IMR-90 (cell line): ENCODE data around the gene ADAMTSL5. TPM values are rescaled to one million over a fixed set of nuclear protein-coding genes. Genes with fewer than 3 reads are reported as not detected.

Experiments
- ATAC-seq: fragments of 200-7000 bp; cut with Tn5 transposase; 2 replicates; pipeline ENCODE4 v1.9.1; 2020; ENCODE audit warnings: low read depth, mild to moderate bottlenecking, moderate library complexity
- BruUV-seq: library from RNA; stranded (reverse); fragments of 400-500 nt; replicated peaks from 2 replicates; lab custom pipeline; 2021; lab: Mats Ljungman, UMichigan
- CTCF ChIA-PET: fragments of 300-600 bp; formaldehyde crosslinking; extraction: SDS; loops from one replicate; lab custom pipeline; 2021; ENCODE audit warnings: antibody characterized with exemption; lab: Yijun Ruan, JAX
- POLR2A ChIA-PET: fragments of 300-600 bp; sonication (Branson Sonifier 250); formaldehyde crosslinking; loops from one replicate; lab custom pipeline; 2022; ENCODE audit warnings: antibody characterized with exemption; ENCODE audit not compliant: unreplicated experiment; lab: Charles Lee
- DNase-seq: peaks from one replicate; pipeline ENCODE4 v3.0.0; 2013
- H2AFZ ChIP-seq: replicated peaks from 2 replicates; pipeline ENCODE3; 2013; ENCODE audit warnings: low read length, mild to moderate bottlenecking; ENCODE audit not compliant: poor library complexity
- H2AK5ac ChIP-seq: 2 replicates; pipeline ENCODE4 v1.6.1; 2013; ENCODE audit warnings: low read depth, low read length, inconsistent platforms
- H2AK9ac ChIP-seq: replicated peaks from 2 replicates; pipeline ENCODE3; 2013; ENCODE audit warnings: mild to moderate bottlenecking, low read depth, low read length, moderate library complexity; ENCODE audit not compliant: poor library complexity
- H2BK120ac ChIP-seq: 2 replicates; pipeline ENCODE4 v1.6.1; 2013; ENCODE audit warnings: low read depth, low read length, inconsistent platforms
- H2BK15ac ChIP-seq: 3 replicates; pipeline ENCODE4 v1.6.1; 2013; ENCODE audit warnings: low read depth, low read length, inconsistent platforms
- H2BK20ac ChIP-seq: 2 replicates; pipeline ENCODE4 v1.6.1; 2013; ENCODE audit warnings: low read depth, mild to moderate bottlenecking, inconsistent platforms, low read length, moderate library complexity
- H2BK5ac ChIP-seq: 2 replicates; pipeline ENCODE4 v1.6.1; 2013; ENCODE audit warnings: mild to moderate bottlenecking, low read depth, low read length, inconsistent platforms; ENCODE audit not compliant: poor library complexity, severe bottlenecking
- H3K14ac ChIP-seq: replicated peaks from 2 replicates; pipeline ENCODE4 v1.6.1; 2013; ENCODE audit warnings: low read depth, low read length, inconsistent platforms
- H3K18ac ChIP-seq: 2 replicates; pipeline ENCODE4 v1.6.1; 2013; ENCODE audit warnings: low read depth, low read length, control low read depth
- H3K23ac ChIP-seq: 2 replicates; pipeline ENCODE4 v1.6.1; 2013; ENCODE audit warnings: low read depth, low read length, inconsistent platforms
- H3K27ac ChIP-seq: 2 replicates; pipeline ENCODE4 v1.5.1; 2013; ENCODE audit warnings: mild to moderate bottlenecking, control low read depth, low read length; ENCODE audit not compliant: insufficient read depth
- H3K27me3 ChIP-seq: 2 replicates; pipeline ENCODE4 v1.6.1; 2013; ENCODE audit warnings: low read length; ENCODE audit not compliant: control insufficient read depth, insufficient read depth
- H3K36me3 ChIP-seq: 2 replicates; pipeline ENCODE4 v1.6.1; 2013; ENCODE audit warnings: low read length, mixed read lengths; ENCODE audit not compliant: control insufficient read depth, insufficient read depth
- H3K4ac ChIP-seq: 2 replicates; pipeline ENCODE4 v1.6.1; 2013; ENCODE audit warnings: low read depth, low read length, inconsistent platforms
- H3K4me1 ChIP-seq: 2 replicates; pipeline ENCODE4 v1.6.1; 2013; ENCODE audit warnings: low read length, mixed read lengths; ENCODE audit not compliant: control insufficient read depth, insufficient read depth
- H3K4me2 ChIP-seq: 2 replicates; pipeline ENCODE4 v1.6.1; 2013; ENCODE audit warnings: low read depth, mild to moderate bottlenecking, control low read depth, low read length, moderate library complexity
- H3K4me3 ChIP-seq: 2 replicates; pipeline ENCODE4 v1.5.1; 2013; ENCODE audit warnings: low read depth, mild to moderate bottlenecking, control low read depth, low read length, moderate library complexity; ENCODE audit not compliant: insufficient read depth
- H3K56ac ChIP-seq: 2 replicates; pipeline ENCODE4 v1.6.1; 2013; ENCODE audit warnings: low read length, inconsistent platforms; ENCODE audit not compliant: insufficient read depth; ENCODE audit errors: extremely low read depth
- H3K79me1 ChIP-seq, 2 experiments: 2 replicates each; pipeline ENCODE4 v1.6.1; 2013; ENCODE audit warnings: low read length in 2 of 2, inconsistent platforms in 1 of 2, low read depth in 1 of 2
- H3K9ac ChIP-seq: 2 replicates; pipeline ENCODE4 v1.6.1; 2013; ENCODE audit warnings: low read depth, low read length, control low read depth
- H3K9me1 ChIP-seq: 2 replicates; pipeline ENCODE4 v1.6.1; 2013; ENCODE audit warnings: low read length, inconsistent platforms; ENCODE audit not compliant: insufficient read depth
- H3K9me3 ChIP-seq: 2 replicates; pipeline ENCODE4 v1.6.1; 2013; ENCODE audit warnings: low read length; ENCODE audit not compliant: control insufficient read depth, insufficient read depth
- H4K20me1 ChIP-seq: 2 replicates; pipeline ENCODE4 v1.6.1; 2013; ENCODE audit warnings: low read length, inconsistent platforms; ENCODE audit not compliant: insufficient read depth
- H4K5ac ChIP-seq: 2 replicates; pipeline ENCODE4 v1.6.1; 2013; ENCODE audit warnings: mild to moderate bottlenecking, low read depth, low read length, control low read depth
- H4K8ac ChIP-seq, 2 experiments: 2 replicates each; pipeline ENCODE4 v1.6.1; 2013; ENCODE audit warnings: low read depth in 2 of 2, low read length in 2 of 2, control low read depth in 1 of 2, inconsistent platforms in 1 of 2
- H4K91ac ChIP-seq: 2 replicates; pipeline ENCODE4 v1.6.1; 2013; ENCODE audit warnings: low read depth, low read length, inconsistent platforms; ENCODE audit not compliant: insufficient read depth
- BHLHE40 ChIP-seq: fragments of 150-350 bp; IDR thresholded peaks from 2 replicates; pipeline ENCODE4 v1.6.1; 2016; ENCODE audit warnings: mild to moderate bottlenecking, low read depth, low read length
- CEBPB ChIP-seq: IDR thresholded peaks from 2 replicates; pipeline ENCODE4 v1.6.1; 2012; ENCODE audit warnings: low read depth, low read length, improper control_type of control experiment
- CHD1 ChIP-seq: IDR thresholded peaks from 2 replicates; pipeline ENCODE4 v1.6.1; 2012; ENCODE audit warnings: low read depth, low read length, improper control_type of control experiment
- CTCF ChIP-seq: conservative IDR thresholded peaks from 2 replicates; pipeline ENCODE4 v1.5.1; 2012; ENCODE audit warnings: mild to moderate bottlenecking, low read depth, low read length, improper control_type of control experiment
- ELK1 ChIP-seq: fragments of 150-350 bp; IDR thresholded peaks from 2 replicates; pipeline ENCODE4 v1.6.1; 2016; ENCODE audit warnings: low read depth, mild to moderate bottlenecking, low read length, moderate library complexity, borderline replicate concordance
- FOS ChIP-seq: fragments of 150-350 bp; IDR thresholded peaks from 2 replicates; pipeline ENCODE4 v1.6.1; 2016; ENCODE audit warnings: low read depth, low read length
- MAFK ChIP-seq: IDR thresholded peaks from 2 replicates; pipeline ENCODE4 v1.6.1; 2012; ENCODE audit warnings: low read depth, low read length, improper control_type of control experiment
- MAZ ChIP-seq: IDR thresholded peaks from 2 replicates; pipeline ENCODE4 v1.6.1; 2012; ENCODE audit warnings: low read depth, mild to moderate bottlenecking, low read length, improper control_type of control experiment, moderate library complexity, borderline replicate concordance
- MXI1 ChIP-seq: IDR thresholded peaks from 2 replicates; pipeline ENCODE4 v1.6.1; 2012; ENCODE audit warnings: low read depth, mild to moderate bottlenecking, low read length, moderate library complexity, borderline replicate concordance
- NFE2L2 ChIP-seq: fragments of 150-350 bp; IDR thresholded peaks from 2 replicates; pipeline ENCODE4 v1.6.1; 2016; ENCODE audit warnings: low read depth, mild to moderate bottlenecking, low read length
- POLR2A ChIP-seq: IDR thresholded peaks from 2 replicates; pipeline ENCODE4 v1.6.1; 2012; ENCODE audit warnings: mild to moderate bottlenecking, low read depth, low read length
- RAD21 ChIP-seq: IDR thresholded peaks from 2 replicates; pipeline ENCODE4 v1.6.1; 2012; ENCODE audit warnings: low read length, improper control_type of control experiment
- RCOR1 ChIP-seq: IDR thresholded peaks from 2 replicates; pipeline ENCODE4 v1.6.1; 2012; ENCODE audit warnings: mild to moderate bottlenecking, low read length, improper control_type of control experiment; ENCODE audit not compliant: insufficient replicate concordance
- RFX5 ChIP-seq: IDR thresholded peaks from 2 replicates; pipeline ENCODE4 v1.8.0; 2012; ENCODE audit warnings: low read depth, mild to moderate bottlenecking, low read length, moderate library complexity
- USF2 ChIP-seq: fragments of 150-350 bp; IDR thresholded peaks from 2 replicates; pipeline ENCODE4 v1.6.1; 2017; ENCODE audit warnings: mild to moderate bottlenecking, antibody characterized with exemption, low read length, low read depth
- WGBS, 2 experiments: methylation state at CpG; one replicate each; pipeline versions ENCODE4 v1.1.5 to v1.1.7; 2013; ENCODE audit warnings: missing lambda C conversion rate in 2 of 2; ENCODE audit not compliant: insufficient read length in 1 of 2; ENCODE audit errors: extremely low coverage in 2 of 2; 5-methylcytosine and 5-hydroxymethylcytosine counted together
- dilution Hi-C: fragments of 300-500 bp; cut with HindIII; formaldehyde crosslinking; loops from one replicate; pipeline ENCODE4 v1.14.3; 2018; ENCODE audit warnings: low sequenced_read_pairs; ENCODE audit not compliant: unreplicated experiment
- in situ Hi-C: fragments of 300-500 bp; cut with MboI; formaldehyde crosslinking; loops from 3 replicates; pipeline ENCODE4 v1.14.3; 2019; ENCODE audit warnings: low sequenced_read_pairs, inconsistent platforms, mixed read lengths
- intact Hi-C: fragments of 100-400 bp; cut with micrococcal nuclease; formaldehyde crosslinking; loops from 2 replicates; pipeline ENCODE4 v1.10.0; 2022
- polyA plus RNA-seq, 3 experiments: library from polyadenylated mRNA; depleted of rRNA; stranded (reverse); fragments of >200 nt; gene quantifications; 2 replicates each; pipeline ENCODE4 v1.2.3, GENCODE V29; 2012; ENCODE audit warnings: low replicate concordance in 1 of 3
- total RNA-seq: library from RNA; depleted of rRNA; stranded (reverse); fragments of >200 nt; gene quantifications from 2 replicates; pipeline ENCODE4 v1.2.3, GENCODE V29; 2012

The ADAMTSL5 gene
- total and polyA plus RNA-seq, 2 of the 4 experiments (the other 2 are of a cell fraction) = 0.90 to 10.8 TPM

GRCh38 chr19:1467490-1468273, 45.1 kb downstream of the ADAMTSL5 start:
- Histone ChIP-seq H4K91ac (no peak overlapping the region), H4K5ac (no peak overlapping the region), H3K27ac (no peak overlapping the region), H2AFZ (no peak overlapping the region), H3K9me3 (no peaks in the 10 kb centered on the region; the same call in 1 of the 2 replicates), H3K4me2 (no peak overlapping the region), H3K9ac (no peak overlapping the region), H3K27me3 (peaks cover 66% of the 10 kb centered on the region), H2AK5ac (no peak overlapping the region), H2BK15ac (no peak overlapping the region), H3K23ac (no peak overlapping the region), H4K20me1 (peaks cover 69% of the 10 kb centered on the region), H2BK5ac (no peak overlapping the region), H2BK20ac (no peak overlapping the region), H2BK120ac (no peak overlapping the region), H4K8ac (no peak overlapping the region), H3K4me1 (peaks cover 21% of the 10 kb centered on the region), H3K4ac (no peak overlapping the region), H3K56ac (no peak overlapping the region), H3K4me3 (no peak overlapping the region), H3K36me3 (no peaks in the 10 kb centered on the region), H2AK9ac (no peak overlapping the region), H3K9me1 (no peaks in the 10 kb centered on the region), H3K18ac (no peak overlapping the region), H3K79me1 (peaks cover 0 to 8% of the 10 kb centered on the region in 2 experiments; a peak in 1 of 4 replicates), H3K14ac (no peak overlapping the region)
- ChIA-PET POLR2A (no interaction called here), CTCF (no interaction called here)
- dilution Hi-C loops = no loop called here
- WGBS, 2 experiments = 12% methylated on average over 55 of the region's 92 CpGs; no CpG with 5 or more reads in 1 of the 2 experiments
- intact Hi-C loops = no loop called here
- in situ Hi-C loops = no loop called here
- DNase-seq (no peak), ATAC-seq (no peak)
- BruUV-seq = no TSS peak
- TF ChIP-seq CTCF (no peak), MAFK (no peak), MXI1 (no peak), BHLHE40 (no peak), RCOR1 (no peak), POLR2A (no peak), ELK1 (no peak), MAZ (no peak), FOS (no peak), NFE2L2 (no peak), CHD1 (no peak), RAD21 (no peak), RFX5 (no peak), CEBPB (no peak), USF2 (no peak)
